GM12878 (cell line): ENCODE data around the gene SECISBP2. TPM values are rescaled to one million over a fixed set of nuclear protein-coding genes. Genes with fewer than 3 reads are reported as not detected.

Experiments used
- ATAC-seq: fragments of 200-7000 bp; cut with Tn5 transposase; 3 replicates; pipeline ENCODE4 v1.9.1; 2020; ENCODE audit warnings: mild to moderate bottlenecking, moderate library complexity
- BruUV-seq: library from RNA; stranded (reverse); fragments of 400-500 nt; replicated peaks from 2 replicates; lab custom pipeline; 2021; lab: Mats Ljungman, UMichigan
- CTCF ChIA-PET: fragments of 300-600 bp; sonication (Branson Sonifier 250); formaldehyde crosslinking; extraction: SDS; loops from one replicate; lab custom pipeline; 2021; ENCODE audit warnings: inconsistent platforms; lab: Yijun Ruan, JAX
- POLR2A ChIA-PET: fragments of 350-600 bp; formaldehyde crosslinking; extraction: SDS; loops from one replicate; lab custom pipeline; 2021; ENCODE audit warnings: inconsistent platforms; lab: Charles Lee
- RAD21 ChIA-PET: fragments of 300-600 bp; sonication (Branson Sonifier 250); formaldehyde crosslinking; loops from one replicate; lab custom pipeline; 2023; ENCODE audit warnings: antibody characterized with exemption; ENCODE audit not compliant: unreplicated experiment; lab: Charles Lee
- SMC1A ChIA-PET: fragments of 300-600 bp; sonication (Branson Sonifier 250); formaldehyde crosslinking; loops from one replicate; lab custom pipeline; 2023; ENCODE audit not compliant: unreplicated experiment, uncharacterized antibody; lab: Charles Lee
- DNase-seq: peaks from one replicate; pipeline ENCODE4 v3.0.0-alpha.2; 2011; ENCODE audit warnings: low read depth, low spot score
- FAIRE-seq: peaks from 3 replicates; lab custom pipeline; 2011; peaks lifted over from hg19 to GRCh38; lab: Jason Lieb, UNC
- H2AFZ ChIP-seq: 2 replicates; pipeline ENCODE4 v1.6.0; 2011; ENCODE audit warnings: low read depth, low read length, control low read depth; ENCODE audit not compliant: control insufficient read depth
- H3K27ac ChIP-seq: 2 replicates; pipeline ENCODE4 v1.5.1; 2011; ENCODE audit warnings: control low read depth; ENCODE audit not compliant: control insufficient read depth, insufficient read depth
- H3K27me3 ChIP-seq, 2 experiments: replicated peaks in 1 of 2; 2 replicates each; pipeline versions ENCODE4 v1.6.0 to v1.6.1; 2011; ENCODE audit warnings: low read length in 1 of 2; ENCODE audit not compliant: control insufficient read depth in 2 of 2, insufficient read depth in 2 of 2
- H3K36me3 ChIP-seq, 2 experiments: 2 replicates each; pipeline ENCODE4 v1.5.1; 2011; ENCODE audit warnings: low read length in 1 of 2; ENCODE audit not compliant: control insufficient read depth in 2 of 2, insufficient read depth in 2 of 2
- H3K4me1 ChIP-seq: 2 replicates; pipeline ENCODE4 v1.6.1; 2011; ENCODE audit warnings: mild to moderate bottlenecking, low read length, moderate library complexity, mixed read lengths; ENCODE audit not compliant: control insufficient read depth, insufficient read depth
- H3K4me2 ChIP-seq: 2 replicates; pipeline ENCODE4 v1.6.0; 2011; ENCODE audit warnings: control low read depth; ENCODE audit not compliant: control insufficient read depth, insufficient read depth
- H3K4me3 ChIP-seq: fragments of 200-600 bp; sonication (generic); 2 replicates; pipeline ENCODE4 v1.5.1; 2016
- H3K79me2 ChIP-seq: 2 replicates; pipeline ENCODE4 v1.6.0; 2011; ENCODE audit warnings: low read length; ENCODE audit not compliant: control insufficient read depth, insufficient read depth
- H3K9ac ChIP-seq: 2 replicates; pipeline ENCODE4 v1.8.0; 2011; ENCODE audit warnings: low read length, control low read depth, mixed read lengths; ENCODE audit not compliant: control insufficient read depth, insufficient read depth
- H3K9me3 ChIP-seq: replicated peaks from 3 replicates; pipeline ENCODE4 v1.5.1; 2011; ENCODE audit warnings: mild to moderate bottlenecking, low read length; ENCODE audit not compliant: control insufficient read depth, insufficient read depth
- H4K20me1 ChIP-seq: 2 replicates; pipeline ENCODE4 v1.6.0; 2011; ENCODE audit not compliant: control insufficient read depth, insufficient read depth
- BHLHE40 ChIP-seq, 2 experiments: fragments of 450-650 bp in 1 of 2; IDR thresholded peaks; 2 replicates each; pipeline ENCODE4 v1.6.1; 2011 to 2017; ENCODE audit warnings: low read depth in 2 of 2, borderline replicate concordance in 1 of 2, improper control_type of control experiment in 1 of 2, low read length in 1 of 2, mild to moderate bottlenecking in 1 of 2
- CHD2 ChIP-seq: IDR thresholded peaks from 2 replicates; pipeline ENCODE4 v1.6.1; 2011; ENCODE audit warnings: low read depth, low read length, improper control_type of control experiment, borderline replicate concordance
- DPF2 ChIP-seq: fragments of 450-650 bp; IDR thresholded peaks from 2 replicates; pipeline ENCODE4 v1.6.1; 2017; ENCODE audit warnings: mild to moderate bottlenecking
- GATAD2B ChIP-seq: fragments of 450-650 bp; conservative IDR thresholded peaks from 2 replicates; pipeline ENCODE4 v1.6.1; 2017; ENCODE audit warnings: low read depth, mild to moderate bottlenecking, moderate library complexity
- JUNB ChIP-seq: IDR thresholded peaks from 2 replicates; pipeline ENCODE4 v1.6.1; 2016; ENCODE audit warnings: antibody characterized with exemption, mild to moderate bottlenecking
- MEF2A ChIP-seq: IDR thresholded peaks from 2 replicates; pipeline ENCODE4 v1.6.1; 2011; ENCODE audit warnings: low read depth, mild to moderate bottlenecking, low read length, moderate library complexity; ENCODE audit not compliant: insufficient read depth
- NR2F1 ChIP-seq: fragments of 450-650 bp; conservative IDR thresholded peaks from 2 replicates; pipeline ENCODE4 v1.6.1; 2017; ENCODE audit warnings: mild to moderate bottlenecking
- SMAD5 ChIP-seq: IDR thresholded peaks from 2 replicates; pipeline ENCODE4 v1.6.1; 2016; ENCODE audit warnings: antibody characterized with exemption, low read depth
- ZBED1 ChIP-seq: IDR thresholded peaks from 2 replicates; pipeline ENCODE4 v1.6.1; 2016; ENCODE audit warnings: borderline replicate concordance
- ZSCAN29 ChIP-seq: fragments of 450-650 bp; IDR thresholded peaks from 2 replicates; pipeline ENCODE4 v1.6.1; 2017; ENCODE audit warnings: mild to moderate bottlenecking, moderate library complexity
- in situ Hi-C: fragments of 300-500 bp; cut with MboI; formaldehyde crosslinking; loops from 9 replicates; pipeline ENCODE4 v1.14.3; 2018; ENCODE audit warnings: mixed read lengths
- intact Hi-C: fragments of 100-400 bp; cut with micrococcal nuclease; formaldehyde crosslinking; loops from one replicate; pipeline ENCODE4 v1.14.2; 2022; ENCODE audit not compliant: unreplicated experiment
- polyA plus RNA-seq, 11 experiments: library from polyadenylated mRNA; depleted of rRNA in 4 of 11; unstranded in 6 of 11; stranded (reverse) in 5 of 11; fragments of >200 nt; fragmentation: Nextera tagmentation in 4 of 11; fragmentation: Illumina TruSeq in 1 of 11; extraction: Ambion mirVana in 4 of 11; extraction: Trizol in 1 of 11; gene quantifications; 1 replicate in 1 of 11; 2 replicates in 10 of 11; pipeline versions ENCODE4 v1.2.1 to v1.2.3, GENCODE V29; 2011 to 2016; ENCODE audit warnings: inconsistent platforms in 2 of 11, missing spikeins in 2 of 11, low read depth in 1 of 11
- total RNA-seq, 4 experiments: library from RNA; depleted of rRNA in 3 of 4; stranded (reverse); fragments of >200 nt in 3 of 4; fragmentation: Illumina TruSeq in 1 of 4; extraction: Trizol in 1 of 4; gene quantifications; 2 replicates each; pipeline versions ENCODE4 v1.2.1 to v1.2.3, GENCODE V29; 2013 to 2021
- TF ChIP-seq, protein P1 (sequence below): IDR thresholded peaks from 2 replicates; pipeline ENCODE4 v1.6.1; 2012; ENCODE audit warnings: improper control_type of control experiment, low read depth, low read length; ENCODE audit not compliant: insufficient replicate concordance
- TF ChIP-seq, protein P2 (sequence below): fragments of 450-650 bp; IDR thresholded peaks from 2 replicates; pipeline ENCODE4 v1.6.1; 2016; ENCODE audit warnings: mild to moderate bottlenecking

Gene SECISBP2
- total and polyA plus RNA-seq, 10 of the 15 experiments (the other 5 are each of a cell fraction or from before 2014, with no cell fraction given), result 4.6 to 50.5 (median 31.9) TPM

DNA sequence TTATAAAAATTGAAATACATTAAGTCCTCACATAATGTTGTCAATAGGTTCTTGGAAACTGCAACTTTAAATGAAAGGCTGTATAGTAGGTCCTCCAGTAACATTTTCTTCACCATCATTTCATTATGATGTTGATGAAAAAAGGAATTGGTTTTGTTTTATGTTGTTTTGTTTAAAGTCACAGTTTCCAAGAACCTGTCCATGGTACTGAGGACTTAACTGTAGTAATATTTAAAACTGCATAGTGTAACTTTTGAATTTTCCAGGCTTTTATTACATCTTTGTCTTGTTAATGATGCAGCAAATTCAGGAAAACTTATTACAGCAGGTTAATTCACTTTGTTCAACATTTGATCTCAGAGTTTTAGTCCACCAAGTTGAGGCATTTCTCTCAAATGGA lies 11.6 kb downstream of the SECISBP2 start:
- intact Hi-C loops, result no loop called here
- SMC1A ChIA-PET, result no interaction called here
- in situ Hi-C loops, result no loop called here
- Histone ChIP-seq H3K4me2 (no peak overlapping the region), H3K9me3 (no peaks in the 10 kb centered on the region), H4K20me1 (no peaks in the 10 kb centered on the region), H3K9ac (no peak overlapping the region), H3K4me3 (no peak overlapping the region), H3K27me3 (no peaks in the 10 kb centered on the region), H3K36me3 (peaks cover 3 to 45% of the 10 kb centered on the region in 2 experiments; a peak in 3 of 4 replicates), H2AFZ (no peak overlapping the region), H3K27ac (no peak overlapping the region), H3K4me1 (no peaks in the 10 kb centered on the region), H3K79me2 (no peaks in the 10 kb centered on the region)
- no peak for DNase-seq
- BruUV-seq, result no TSS peak
- no peak for FAIRE-seq
- RAD21 ChIA-PET, result no interaction called here
- CTCF ChIA-PET, result no interaction called here
- POLR2A ChIA-PET, result no interaction called here
- TF ChIP-seq, protein P1, sequence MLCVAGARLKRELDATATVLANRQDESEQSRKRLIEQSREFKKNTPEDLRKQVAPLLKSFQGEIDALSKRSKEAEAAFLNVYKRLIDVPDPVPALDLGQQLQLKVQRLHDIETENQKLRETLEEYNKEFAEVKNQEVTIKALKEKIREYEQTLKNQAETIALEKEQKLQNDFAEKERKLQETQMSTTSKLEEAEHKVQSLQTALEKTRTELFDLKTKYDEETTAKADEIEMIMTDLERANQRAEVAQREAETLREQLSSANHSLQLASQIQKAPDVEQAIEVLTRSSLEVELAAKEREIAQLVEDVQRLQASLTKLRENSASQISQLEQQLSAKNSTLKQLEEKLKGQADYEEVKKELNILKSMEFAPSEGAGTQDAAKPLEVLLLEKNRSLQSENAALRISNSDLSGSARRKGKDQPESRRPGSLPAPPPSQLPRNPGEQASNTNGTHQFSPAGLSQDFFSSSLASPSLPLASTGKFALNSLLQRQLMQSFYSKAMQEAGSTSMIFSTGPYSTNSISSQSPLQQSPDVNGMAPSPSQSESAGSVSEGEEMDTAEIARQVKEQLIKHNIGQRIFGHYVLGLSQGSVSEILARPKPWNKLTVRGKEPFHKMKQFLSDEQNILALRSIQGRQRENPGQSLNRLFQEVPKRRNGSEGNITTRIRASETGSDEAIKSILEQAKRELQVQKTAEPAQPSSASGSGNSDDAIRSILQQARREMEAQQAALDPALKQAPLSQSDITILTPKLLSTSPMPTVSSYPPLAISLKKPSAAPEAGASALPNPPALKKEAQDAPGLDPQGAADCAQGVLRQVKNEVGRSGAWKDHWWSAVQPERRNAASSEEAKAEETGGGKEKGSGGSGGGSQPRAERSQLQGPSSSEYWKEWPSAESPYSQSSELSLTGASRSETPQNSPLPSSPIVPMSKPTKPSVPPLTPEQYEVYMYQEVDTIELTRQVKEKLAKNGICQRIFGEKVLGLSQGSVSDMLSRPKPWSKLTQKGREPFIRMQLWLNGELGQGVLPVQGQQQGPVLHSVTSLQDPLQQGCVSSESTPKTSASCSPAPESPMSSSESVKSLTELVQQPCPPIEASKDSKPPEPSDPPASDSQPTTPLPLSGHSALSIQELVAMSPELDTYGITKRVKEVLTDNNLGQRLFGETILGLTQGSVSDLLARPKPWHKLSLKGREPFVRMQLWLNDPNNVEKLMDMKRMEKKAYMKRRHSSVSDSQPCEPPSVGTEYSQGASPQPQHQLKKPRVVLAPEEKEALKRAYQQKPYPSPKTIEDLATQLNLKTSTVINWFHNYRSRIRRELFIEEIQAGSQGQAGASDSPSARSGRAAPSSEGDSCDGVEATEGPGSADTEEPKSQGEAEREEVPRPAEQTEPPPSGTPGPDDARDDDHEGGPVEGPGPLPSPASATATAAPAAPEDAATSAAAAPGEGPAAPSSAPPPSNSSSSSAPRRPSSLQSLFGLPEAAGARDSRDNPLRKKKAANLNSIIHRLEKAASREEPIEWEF, result no peak
- TF ChIP-seq JUNB (no peak), GATAD2B (no peak), MEF2A (no peak), BHLHE40 (IDR thresholded peaks at IDR 0.05; ENCODE audit: borderline replicate concordance in 1 of 2, low read depth in 2 of 2, low read length in 1 of 2) (no peak), DPF2 (no peak), CHD2 (no peak), NR2F1 (no peak), SMAD5 (no peak), ZBED1 (no peak), ZSCAN29 (no peak)
- TF ChIP-seq, protein P2, sequence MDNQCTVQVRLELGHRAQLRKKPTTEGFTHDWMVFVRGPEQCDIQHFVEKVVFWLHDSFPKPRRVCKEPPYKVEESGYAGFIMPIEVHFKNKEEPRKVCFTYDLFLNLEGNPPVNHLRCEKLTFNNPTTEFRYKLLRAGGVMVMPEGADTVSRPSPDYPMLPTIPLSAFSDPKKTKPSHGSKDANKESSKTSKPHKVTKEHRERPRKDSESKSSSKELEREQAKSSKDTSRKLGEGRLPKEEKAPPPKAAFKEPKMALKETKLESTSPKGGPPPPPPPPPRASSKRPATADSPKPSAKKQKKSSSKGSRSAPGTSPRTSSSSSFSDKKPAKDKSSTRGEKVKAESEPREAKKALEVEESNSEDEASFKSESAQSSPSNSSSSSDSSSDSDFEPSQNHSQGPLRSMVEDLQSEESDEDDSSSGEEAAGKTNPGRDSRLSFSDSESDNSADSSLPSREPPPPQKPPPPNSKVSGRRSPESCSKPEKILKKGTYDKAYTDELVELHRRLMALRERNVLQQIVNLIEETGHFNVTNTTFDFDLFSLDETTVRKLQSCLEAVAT, result no peak
- no peak for ATAC-seq
